NCI-H526 (cell line): Measurements from ENCODE around the gene AIFM3.
"Not testable (repeated sequence)": the region's sequence is repeated elsewhere in the genome, so short reads cannot be mapped to it uniquely, and the experiment has no call there.

Experiments used
- DNase-seq, 2 experiments: peaks; one replicate each; lab custom pipeline; 2025; lab: John Stamatoyannopoulos, UW

Gene AIFM3

GRCh38 chr22:20992056-20992442 lies 25.0 kb downstream of the AIFM3 start:
- DNase-seq = no peak

GRCh38 chr22:20992456-20993303 lies 25.6 kb downstream of the AIFM3 start:
- no peak for DNase-seq

- no peak for DNase-seq
These were observed 26.5 kb downstream of the AIFM3 start for GRCh38 chr22:20993304-20994127.

- DNase-seq = no peak
These were observed 27.3 kb downstream of the AIFM3 start for GRCh38 chr22:20994128-20994901.

GRCh38 chr22:20994902-20995241 lies 27.8 kb downstream of the AIFM3 start:
- DNase-seq = no peak

GRCh38 chr22:20995329-20996030 lies 28.4 kb downstream of the AIFM3 start:
- no peak for DNase-seq

- no peak for DNase-seq
These were observed 29.0 kb downstream of the AIFM3 start for GRCh38 chr22:20996031-20996410.

GRCh38 chr22:20996598-20997535 lies 29.8 kb downstream of the AIFM3 start:
- DNase-seq = no peak

GRCh38 chr22:20997536-20998257 lies 30.6 kb downstream of the AIFM3 start:
- no peak for DNase-seq

GRCh38 chr22:20998411-20999336 lies 31.6 kb downstream of the AIFM3 start:
- DNase-seq = no peak

- DNase-seq = no peak
These were observed 32.5 kb downstream of the AIFM3 start for GRCh38 chr22:20999350-21000206.

GRCh38 chr22:21000207-21000986 lies 33.3 kb downstream of the AIFM3 start:
- no peak for DNase-seq

GRCh38 chr22:21000987-21001600 lies 34.0 kb downstream of the AIFM3 start:
- DNase-seq = no peak

GRCh38 chr22:21001601-21002325 lies 34.7 kb downstream of the AIFM3 start, which contains the start of gene THAP7:
Gene THAP7, minus strand, starts transcription at chr22:21002118. Its CDS starts 207 bp downstream, at chr22:21001911.
- DNase-seq = peak; percentile 85 to 93

- no peak for DNase-seq
These were observed 36.7 kb downstream of the AIFM3 start for GRCh38 chr22:21003782-21004181.

- DNase-seq = not testable (repeated sequence)
These were observed 42.2 kb downstream of the AIFM3 start for GRCh38 chr22:21009208-21009607.
